Endothelial cell of umbilical vein (primary cell): ENCODE results near the gene KCNMA1.

ENCODE experiments used
- CTCF ChIP-seq, 2 donors: IDR thresholded peaks; 1 replicate in 1 of 2; 2 replicates in 1 of 2; pipeline ENCODE4 v1.5.1; 2011; ENCODE audit warnings: low read length in 2 of 2, mild to moderate bottlenecking in 2 of 2, moderate library complexity in 2 of 2, control low read depth in 1 of 2, inconsistent platforms in 1 of 2, low read depth in 1 of 2; ENCODE audit not compliant: insufficient read depth in 1 of 2; ENCODE audit errors: extremely low read depth in 1 of 2
- EZH2 ChIP-seq: IDR thresholded peaks from 2 replicates; pipeline ENCODE4 v1.6.1; 2012; ENCODE audit warnings: borderline replicate concordance, low read depth, mild to moderate bottlenecking, moderate library complexity, low read length, inconsistent platforms; ENCODE audit not compliant: severe bottlenecking
- JUN ChIP-seq: IDR thresholded peaks from 2 replicates; pipeline ENCODE4 v1.6.1; 2011; ENCODE audit warnings: borderline replicate concordance, low read depth; ENCODE audit not compliant: insufficient read length, insufficient read depth
- POLR2A ChIP-seq: IDR thresholded peaks from 2 replicates; pipeline ENCODE4 v1.6.1; 2012; ENCODE audit warnings: low read depth, mild to moderate bottlenecking, control low read depth, low read length

- TF ChIP-seq EZH2 (no peak), POLR2A (no peak), CTCF (IDR thresholded peaks at IDR 0.05; ENCODE audit: extremely low read depth in 1 of 2, insufficient read depth in 1 of 2, low read depth in 1 of 2, low read length in 2 of 2) (no peak), JUN (no peak)
Measured at GRCh38 chr10:77408259-77408658, 229.3 kb downstream of the KCNMA1 start.
